ENCODE measurements around the gene C3.

Gene C3

GRCh38 chr19:6690160-6690885, 30.1 kb downstream of the C3 start:
- H2AFZ ChIP-seq (ENCODE audit: low read depth, low read length): no peak overlapping the region
- H3K9ac ChIP-seq (ENCODE audit: low read depth, low read length): no peak overlapping the region
- H3K9me3 ChIP-seq (ENCODE audit: insufficient read depth, low read length, severe bottlenecking): no peaks in the 10 kb centered on the region
- no peaks in the 10 kb centered on the region for H3K27me3 ChIP-seq (ENCODE audit: insufficient read depth, low read length, poor library complexity)
- H3K79me2 ChIP-seq (ENCODE audit: insufficient read depth, low read length): no peaks in the 10 kb centered on the region
- H3K4me3 ChIP-seq (ENCODE audit: low read depth in 1 of 2, low read length in 2 of 2): no peak overlapping the region
- no peaks in the 10 kb centered on the region for H4K20me1 ChIP-seq (ENCODE audit: insufficient read depth, low read length)
- ATAC-seq (ENCODE audit: insufficient read depth, low read depth): no peak
- H3K36me3 ChIP-seq (ENCODE audit: insufficient read depth, low read length): no peaks in the 10 kb centered on the region
- H3K4me2 ChIP-seq (ENCODE audit: insufficient read depth, low read length): no peak overlapping the region
- H3K4me1 ChIP-seq (ENCODE audit: insufficient read depth, low read length): no peaks in the 10 kb centered on the region
- no peak for DNase-seq
- no peak overlapping the region for H3K27ac ChIP-seq (ENCODE audit: low read length)
- TF ChIP-seq CTCF (IDR thresholded peaks at IDR 0.05; ENCODE audit: borderline replicate concordance, extremely low read depth, low read length, poor library complexity, severe bottlenecking) (no peak), EZH2 (IDR thresholded peaks at IDR 0.05; ENCODE audit: borderline replicate concordance, low read depth, low read length, severe bottlenecking) (no peak)

- H4K20me1 ChIP-seq (ENCODE audit: insufficient read depth, low read length): no peaks in the 10 kb centered on the region
- no peaks in the 10 kb centered on the region for H3K79me2 ChIP-seq (ENCODE audit: insufficient read depth, low read length)
- no peaks in the 10 kb centered on the region for H3K36me3 ChIP-seq (ENCODE audit: insufficient read depth, low read length)
- no peak overlapping the region for H3K9ac ChIP-seq (ENCODE audit: low read depth, low read length)
- H3K27me3 ChIP-seq (ENCODE audit: insufficient read depth, low read length, poor library complexity): peaks cover under 1% of the 10 kb centered on the region
- ATAC-seq (ENCODE audit: insufficient read depth, low read depth) (no peak), DNase-seq (no peak)
- TF ChIP-seq CTCF (IDR thresholded peaks at IDR 0.05; ENCODE audit: borderline replicate concordance, extremely low read depth, low read length, poor library complexity, severe bottlenecking) (no peak), EZH2 (IDR thresholded peaks at IDR 0.05; ENCODE audit: borderline replicate concordance, low read depth, low read length, severe bottlenecking) (no peak)
- no peaks in the 10 kb centered on the region for H3K4me1 ChIP-seq (ENCODE audit: insufficient read depth, low read length)
- H3K9me3 ChIP-seq (ENCODE audit: insufficient read depth, low read length, severe bottlenecking): no peaks in the 10 kb centered on the region
- H3K4me3 ChIP-seq (ENCODE audit: low read depth in 1 of 2, low read length in 2 of 2): no peak overlapping the region
- H2AFZ ChIP-seq (ENCODE audit: low read depth, low read length): no peak overlapping the region
- no peak overlapping the region for H3K27ac ChIP-seq (ENCODE audit: low read length)
- no peak overlapping the region for H3K4me2 ChIP-seq (ENCODE audit: insufficient read depth, low read length)
These were observed 33.3 kb downstream of the C3 start for GRCh38 chr19:6687114-6687513.

- ATAC-seq (ENCODE audit: insufficient read depth, low read depth) (no peak), DNase-seq (no peak)
- H3K4me3 ChIP-seq (ENCODE audit: low read depth in 1 of 2, low read length in 2 of 2): no peak overlapping the region
- no peaks in the 10 kb centered on the region for H3K79me2 ChIP-seq (ENCODE audit: insufficient read depth, low read length)
- no peak for TF ChIP-seq CTCF (IDR thresholded peaks at IDR 0.05; ENCODE audit: borderline replicate concordance, extremely low read depth, low read length, poor library complexity, severe bottlenecking)
- no peak for TF ChIP-seq EZH2 (IDR thresholded peaks at IDR 0.05; ENCODE audit: borderline replicate concordance, low read depth, low read length, severe bottlenecking)
- no peaks in the 10 kb centered on the region for H3K9me3 ChIP-seq (ENCODE audit: insufficient read depth, low read length, severe bottlenecking)
- H3K4me1 ChIP-seq (ENCODE audit: insufficient read depth, low read length): no peaks in the 10 kb centered on the region
- no peak overlapping the region for H2AFZ ChIP-seq (ENCODE audit: low read depth, low read length)
- no peaks in the 10 kb centered on the region for H3K36me3 ChIP-seq (ENCODE audit: insufficient read depth, low read length)
- no peak overlapping the region for H3K9ac ChIP-seq (ENCODE audit: low read depth, low read length)
- H3K27ac ChIP-seq (ENCODE audit: low read length): no peak overlapping the region
- peaks cover 4% of the 10 kb centered on the region for H3K27me3 ChIP-seq (ENCODE audit: insufficient read depth, low read length, poor library complexity)
- H3K4me2 ChIP-seq (ENCODE audit: insufficient read depth, low read length): no peak overlapping the region
- no peaks in the 10 kb centered on the region for H4K20me1 ChIP-seq (ENCODE audit: insufficient read depth, low read length)
These were observed 33.8 kb downstream of the C3 start for GRCh38 chr19:6686628-6686975.

Measured in DND-41 (cell line).